GM21619 (cell line): ENCODE measurements around the gene CEL.

Experiments
- ATAC-seq: cut with Tn5 transposase; IDR thresholded peaks from one replicate; pipeline ENCODE4 v1.9.1; 2021; ENCODE audit not compliant: unreplicated experiment

CEL gene

DNA sequence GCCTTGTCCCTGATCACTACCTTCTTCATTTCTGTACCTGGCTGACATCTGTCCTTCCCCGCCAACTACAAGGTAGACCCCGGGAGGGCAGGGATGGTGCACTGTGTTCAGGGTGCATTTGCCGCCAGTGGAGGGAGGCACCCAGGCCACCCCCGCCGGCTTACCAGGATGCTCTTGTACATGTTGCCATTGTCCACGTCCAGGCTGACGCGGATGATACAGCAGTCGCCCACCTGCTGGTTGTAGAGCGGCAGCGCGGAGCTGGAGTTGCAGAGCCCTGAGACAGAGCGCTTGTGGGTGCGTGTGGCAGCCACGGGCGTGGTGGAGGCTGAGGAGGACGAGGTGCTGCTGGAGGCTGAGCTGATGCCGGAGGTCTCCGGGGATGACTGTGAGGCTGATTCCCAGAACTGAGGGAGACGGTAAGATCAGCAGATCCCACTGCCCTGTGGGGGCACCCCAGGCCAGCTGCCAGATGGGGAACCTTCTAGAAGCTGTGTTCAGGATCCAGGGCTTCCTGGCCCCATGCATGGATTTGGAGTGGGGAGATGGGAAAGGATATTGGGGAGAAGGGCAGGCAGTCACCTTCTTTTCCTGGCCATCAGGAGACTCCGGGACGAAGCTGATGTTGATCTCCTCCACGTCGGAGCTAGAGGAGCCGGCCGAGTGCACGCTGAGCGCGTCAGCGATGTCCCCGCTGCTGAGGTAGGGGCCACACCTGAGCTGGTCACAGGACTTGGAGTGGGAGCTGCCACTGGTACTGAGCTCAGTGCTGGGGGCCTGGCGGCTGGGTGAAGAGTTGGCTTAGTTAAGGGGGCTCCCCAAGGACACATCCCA lies 39.8 kb downstream of the CEL start:
- no peak for ATAC-seq

GRCh38 chr9:133102190-133103021 lies 40.6 kb downstream of the CEL start:
- ATAC-seq = no peak

- ATAC-seq = no peak
Measured at GRCh38 chr9:133103183-133103986, 41.6 kb downstream of the CEL start.

DNA sequence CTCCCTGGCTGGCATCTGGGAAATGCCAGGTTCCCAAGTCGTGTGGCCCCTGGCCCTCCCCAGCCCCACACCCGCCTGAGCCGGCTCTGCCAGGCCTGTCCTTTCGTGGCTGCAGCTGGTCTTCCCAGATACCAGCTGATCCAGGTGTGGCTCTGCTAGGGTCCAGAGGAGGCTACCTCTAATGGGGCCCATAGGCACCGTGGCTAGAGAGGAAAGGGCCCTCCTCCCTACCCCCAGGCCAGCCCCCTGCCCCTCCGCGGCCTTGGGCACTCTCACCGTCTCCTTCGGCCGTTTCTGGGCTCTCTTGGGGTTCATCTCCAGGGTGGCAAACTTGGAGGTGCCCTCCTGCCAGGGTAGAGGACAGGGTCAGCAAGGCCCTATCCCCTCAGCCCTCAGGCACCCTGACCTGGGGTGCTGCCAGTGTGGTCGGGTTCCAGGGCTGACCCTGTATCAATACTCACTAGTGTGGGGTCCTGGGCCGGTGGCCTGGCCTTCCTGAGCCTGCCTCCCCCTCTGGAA lies 42.3 kb downstream of the CEL start:
- ATAC-seq = no peak

- ATAC-seq = no peak
Measured at GRCh38 chr9:133104718-133105460, 43.1 kb downstream of the CEL start.

DNA sequence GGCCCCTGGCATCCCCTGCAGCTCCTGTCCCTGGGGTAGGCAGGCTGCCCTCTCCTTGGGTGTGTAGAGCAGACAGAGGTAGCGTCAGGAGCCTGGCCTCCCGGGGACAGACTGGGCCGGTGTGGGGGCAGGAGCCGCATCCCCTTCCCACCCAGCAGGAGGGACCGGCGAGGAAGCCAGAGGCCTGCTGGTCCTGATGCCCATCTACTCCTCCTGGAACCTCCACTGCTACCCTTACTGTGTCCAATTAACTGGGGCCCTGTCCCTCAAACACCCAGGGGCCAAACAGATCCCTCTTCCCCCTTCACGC lies 43.6 kb downstream of the CEL start:
- ATAC-seq = no peak

- ATAC-seq = no peak
Measured at GRCh38 chr9:133106511-133107244, 44.9 kb downstream of the CEL start.

DNA sequence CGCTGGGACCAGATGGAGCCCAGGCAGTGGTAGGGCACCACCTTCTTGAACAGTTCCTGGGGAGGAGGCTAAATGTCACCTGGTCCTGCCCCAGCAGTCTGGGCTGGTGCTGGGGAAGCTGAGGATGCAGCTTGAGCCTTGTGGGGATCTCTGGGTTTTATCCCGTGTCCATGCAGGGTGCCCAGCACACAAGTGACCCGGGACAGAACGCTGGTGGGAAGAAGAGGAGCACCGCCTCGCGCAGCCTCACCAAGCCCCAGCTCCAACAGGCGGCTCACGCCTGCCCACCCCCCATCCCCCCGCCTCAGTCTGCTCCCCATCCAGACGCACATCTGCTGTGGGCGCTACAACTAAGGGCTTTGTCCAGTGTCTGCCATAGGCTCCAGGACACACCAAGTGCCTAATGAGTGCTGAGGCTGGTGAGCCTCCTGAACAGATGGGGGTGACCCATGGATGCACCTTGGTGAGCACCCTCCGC lies 45.5 kb downstream of the CEL start:
- ATAC-seq = no peak

DNA sequence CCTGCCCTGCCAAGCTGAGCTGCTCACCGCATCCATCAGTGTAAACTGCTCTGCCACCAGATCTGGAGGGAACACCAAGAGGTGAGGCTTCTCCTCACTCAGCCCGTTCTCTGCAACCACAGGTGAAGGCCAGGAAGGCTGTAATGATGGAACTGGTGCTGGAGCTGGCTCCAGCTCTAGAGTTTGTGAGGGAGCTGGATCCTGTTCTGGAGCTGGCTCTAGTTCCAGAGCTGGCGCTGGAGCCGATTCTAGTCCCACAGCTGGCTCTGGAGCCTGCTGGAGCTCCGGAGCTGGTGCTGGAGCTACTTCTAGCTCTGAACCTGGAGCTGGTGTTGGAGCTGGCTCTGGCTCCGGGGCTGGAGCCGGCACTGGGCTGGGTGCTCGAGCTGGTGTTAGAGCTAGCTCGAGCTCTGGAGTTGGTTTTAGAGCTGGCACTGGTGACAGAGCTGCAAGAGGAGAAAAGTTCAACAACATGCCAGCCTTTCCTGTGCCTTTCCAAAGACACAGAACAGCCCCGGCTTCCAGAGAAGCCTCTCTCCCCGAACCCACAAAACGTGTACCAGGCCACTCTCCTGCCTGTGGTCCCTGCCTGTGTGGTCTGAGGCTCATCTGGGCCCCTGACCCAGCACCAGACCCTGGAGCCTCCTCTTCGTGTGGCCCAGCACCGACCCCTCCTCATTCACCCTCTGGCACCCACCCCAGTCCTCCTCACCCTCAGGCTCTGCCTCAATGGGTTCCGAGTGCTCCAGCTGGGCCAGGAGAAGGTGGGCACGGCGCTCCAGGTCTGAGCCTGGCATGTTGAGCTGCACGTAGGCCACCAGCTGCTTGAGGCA lies 46.4 kb downstream of the CEL start:
- ATAC-seq = no peak

DNA sequence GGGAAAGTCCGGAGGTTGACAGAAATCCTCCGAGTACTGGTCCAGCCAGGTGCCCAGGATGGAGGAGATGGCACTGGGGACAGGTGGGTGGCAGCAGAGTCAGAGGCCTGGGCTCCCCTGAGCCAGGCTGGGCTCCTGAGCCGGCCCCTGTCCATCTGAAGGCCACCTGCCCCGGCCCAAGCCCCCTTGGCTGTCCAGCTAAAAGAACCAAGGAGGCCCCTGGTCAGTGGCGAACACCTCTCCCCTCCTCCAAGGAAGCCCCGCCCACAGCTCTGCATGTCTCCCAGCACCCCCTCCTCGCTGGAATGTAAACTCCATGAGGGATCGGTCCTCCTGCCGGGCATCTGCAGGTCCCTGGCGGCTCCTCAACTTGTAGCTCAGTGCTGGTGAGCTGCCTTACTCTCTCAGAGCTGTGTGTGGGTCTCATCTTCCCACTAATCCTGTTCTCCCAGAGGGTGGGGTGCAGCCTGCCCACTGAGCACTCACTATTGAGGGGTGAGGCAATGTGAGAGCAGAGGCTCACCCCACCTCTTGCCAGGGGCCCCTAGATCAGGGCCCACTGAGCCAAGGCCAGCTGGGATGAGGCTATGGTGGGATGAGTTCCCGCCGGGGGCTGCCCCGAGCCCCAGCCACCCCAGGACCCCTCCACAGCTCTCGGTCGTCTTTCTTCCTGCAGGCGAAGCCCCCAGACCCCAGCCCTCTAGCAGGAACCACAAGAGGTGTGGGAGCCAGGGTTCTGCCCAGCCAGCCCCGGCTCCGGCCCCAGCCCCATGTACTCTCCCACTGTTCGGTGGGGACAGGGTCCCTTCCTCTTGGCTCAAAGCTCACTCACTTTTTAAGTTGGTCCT lies 47.2 kb downstream of the CEL start:
- ATAC-seq = no peak

DNA sequence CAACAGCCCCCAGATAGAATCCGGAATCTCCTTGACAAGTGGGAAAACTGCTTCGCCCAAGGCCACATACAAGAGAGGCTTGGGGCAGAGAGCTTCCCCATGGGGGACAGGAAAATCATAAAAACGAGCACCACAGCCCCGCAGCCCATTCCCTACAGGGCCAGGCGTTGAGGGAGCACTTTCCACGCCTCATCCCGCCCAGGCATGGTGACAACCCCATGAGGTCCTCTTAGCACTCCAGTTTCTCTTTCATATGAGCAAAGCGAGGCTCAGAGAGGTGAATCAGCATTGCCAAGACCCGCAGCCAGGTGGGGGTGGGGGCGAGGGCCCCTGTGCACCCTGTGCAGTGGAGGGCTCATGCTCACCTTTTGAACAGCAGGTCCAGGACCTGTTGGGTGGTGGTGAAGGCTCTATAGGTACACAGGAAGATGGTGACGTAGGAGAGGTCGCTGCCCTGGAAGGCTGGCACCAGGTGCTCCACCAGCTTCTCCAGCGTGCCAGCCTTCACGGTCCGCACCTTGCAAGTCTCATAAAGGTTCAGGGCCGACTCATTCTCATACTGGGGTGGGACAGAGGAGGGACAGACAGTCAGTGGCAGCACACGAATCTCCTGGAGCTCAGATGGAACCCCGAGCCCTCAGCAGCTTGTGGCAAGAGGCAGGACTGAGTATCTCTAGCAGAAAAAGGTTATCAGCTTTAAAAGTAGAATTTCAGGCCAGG lies 48.3 kb downstream of the CEL start:
- no peak for ATAC-seq

- ATAC-seq = no peak
Measured at GRCh38 chr9:133111808-133112662, 50.3 kb downstream of the CEL start.

DNA sequence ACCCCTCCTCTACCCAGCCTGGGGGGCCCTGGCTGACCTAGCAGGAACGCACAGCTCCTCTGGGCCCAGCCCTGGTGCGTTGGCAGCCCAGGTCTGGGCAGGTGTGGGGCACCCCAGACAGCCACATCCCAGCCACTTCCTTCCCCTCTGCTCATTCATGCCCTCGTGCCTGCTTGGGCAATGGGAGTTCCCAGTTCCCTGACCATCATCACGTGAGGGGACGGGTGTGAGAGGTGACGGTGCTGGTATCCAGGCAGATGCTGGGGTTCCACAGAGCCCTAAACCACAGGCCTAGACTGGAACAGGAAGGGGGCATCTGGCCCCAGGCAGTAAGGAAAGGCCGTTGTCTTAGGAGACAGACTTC lies 50.9 kb downstream of the CEL start:
- ATAC-seq = no peak

DNA sequence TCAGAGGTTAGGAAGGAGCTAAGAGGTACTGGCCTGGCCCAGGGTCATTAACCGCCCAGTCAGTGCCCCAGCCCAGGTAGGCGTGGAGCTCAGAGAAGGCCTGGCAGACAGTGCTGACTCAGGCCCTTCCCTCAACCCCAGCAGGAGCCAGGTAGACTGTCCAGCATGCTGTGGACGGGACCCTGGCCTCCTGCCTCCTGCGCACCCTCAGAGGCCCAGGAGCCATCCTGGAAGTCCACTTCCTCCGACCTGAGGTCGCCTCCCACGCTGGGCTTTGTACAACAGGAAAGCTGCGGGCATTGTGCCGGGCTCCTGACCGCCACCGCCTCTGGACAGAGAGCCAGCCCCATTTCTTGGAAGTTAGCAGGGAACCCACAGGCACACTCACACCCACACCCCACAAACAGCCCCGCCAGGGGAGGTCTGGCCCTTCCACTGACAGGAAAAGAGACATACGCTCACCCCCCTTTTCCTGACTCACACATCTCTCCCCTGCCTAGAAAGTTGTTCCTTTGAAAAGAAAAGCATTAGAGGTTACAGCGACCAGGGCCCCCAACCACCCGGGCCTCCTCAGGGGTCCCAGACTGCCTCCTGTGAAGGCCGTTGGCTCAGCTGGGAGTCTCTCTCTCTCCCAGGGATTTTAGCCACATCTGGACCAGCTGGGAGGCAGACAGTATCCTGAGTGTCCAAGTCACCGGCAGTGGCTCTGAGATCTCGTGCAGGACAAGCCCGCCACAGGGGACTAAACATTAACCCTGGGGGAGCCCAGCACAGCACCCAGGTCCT lies 51.6 kb downstream of the CEL start:
- no peak for ATAC-seq

DNA sequence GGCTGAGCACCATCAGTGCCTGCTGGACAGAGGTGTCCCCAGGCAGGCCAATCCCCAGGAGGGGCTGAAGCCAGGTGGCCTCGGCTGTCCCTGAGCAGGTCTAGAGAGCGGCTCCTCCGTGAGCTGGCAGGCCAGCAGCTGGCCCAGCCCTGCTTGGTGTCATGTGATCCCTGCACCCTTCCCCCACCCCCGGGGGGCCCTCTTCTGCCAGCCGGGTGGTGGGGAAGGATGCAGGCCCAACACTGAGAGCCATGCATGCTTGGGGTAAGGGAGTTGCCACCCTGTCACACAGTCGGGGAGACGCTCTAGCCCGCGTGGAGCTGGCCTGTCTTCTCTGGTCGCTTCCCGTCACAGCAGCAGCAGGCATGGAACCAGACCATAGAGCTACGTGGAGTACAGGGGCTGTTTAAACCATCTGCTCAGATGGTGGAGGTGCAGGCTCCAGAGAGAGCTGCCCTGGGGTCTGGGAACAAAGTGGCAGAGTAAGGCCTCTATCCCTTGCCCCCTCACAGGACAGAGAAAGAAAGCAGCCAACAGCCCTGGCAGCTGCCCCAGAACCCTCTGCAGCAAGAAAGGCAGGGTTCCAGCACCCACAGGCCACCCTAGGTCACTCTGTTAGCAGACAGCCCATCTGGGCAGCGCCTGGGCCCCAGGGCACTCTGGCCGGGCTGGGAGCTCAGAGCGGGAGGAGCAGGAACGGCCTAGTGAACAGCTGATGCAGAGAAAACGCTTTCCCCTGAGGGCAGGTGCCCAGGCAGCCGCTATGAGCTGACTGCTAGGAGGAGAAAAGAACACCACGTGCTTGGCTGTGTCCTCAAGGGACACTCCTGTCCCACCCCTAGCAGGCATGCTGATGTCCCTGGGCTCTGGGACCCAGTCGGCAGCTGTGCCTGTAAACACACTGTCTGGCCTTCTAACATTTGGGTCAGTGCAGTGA lies 52.4 kb downstream of the CEL start:
- no peak for ATAC-seq
